ENCODE results near the gene TP53INP2. TPM values are rescaled to one million over a fixed set of nuclear protein-coding genes. Genes with fewer than 3 reads are reported as not detected.

TP53INP2 gene
- total and polyA plus RNA-seq, 2 experiments from 2014 or later: 2.7 to 3.3 TPM

GRCh38 chr20:34746674-34747073 is 42.5 kb downstream of the TP53INP2 start:
- no peaks in the 10 kb centered on the region for H3K9me2 ChIP-seq (ENCODE audit: insufficient read depth)
- Mint-ChIP-seq H3K4me3 (no peak overlapping the region), H3K36me3 (ENCODE audit: low read depth) (no peaks in the 10 kb centered on the region; the same call in 2 of the 3 replicates), H3K27me3 (ENCODE audit: insufficient read depth, low read depth, poor library complexity) (no peaks in the 10 kb centered on the region), H3K9me3 (no peaks in the 10 kb centered on the region), H3K4me1 (no peaks in the 10 kb centered on the region), H3K27ac (no peak overlapping the region)
- no peaks in the 10 kb centered on the region for H3K36me3 ChIP-seq (ENCODE audit: insufficient read depth)
- TF ChIP-seq NANOG (IDR thresholded peaks at IDR 0.05; ENCODE audit: borderline replicate concordance) (no peak), ZNF331 (CRISPR knock-in tag; IDR thresholded peaks at IDR 0.05; ENCODE audit: low read depth) (no peak), CTCF (conservative IDR thresholded peaks at IDR 0.05; ENCODE audit: low read depth in 2 of 2) (no peak), EZH2phosphoT487 (IDR thresholded peaks at IDR 0.05; ENCODE audit: unreplicated experiment) (no peak), REST (IDR thresholded peaks at IDR 0.05; ENCODE audit: unreplicated experiment) (no peak), POLR2AphosphoS5 (IDR thresholded peaks at IDR 0.05; ENCODE audit: low read depth) (no peak), STAT1 (IDR thresholded peaks at IDR 0.05; ENCODE audit: unreplicated experiment) (no peak), EZH2 (IDR thresholded peaks at IDR 0.05; ENCODE audit: low read depth, unreplicated experiment) (no peak), CREB1 (CRISPR knock-in tag; IDR thresholded peaks at IDR 0.05; ENCODE audit: low read depth) (no peak), ZNF462 (CRISPR knock-in tag; IDR thresholded peaks at IDR 0.05) (no peak), JUNB (IDR thresholded peaks at IDR 0.05; ENCODE audit: unreplicated experiment) (no peak), ZNF114 (CRISPR knock-in tag; IDR thresholded peaks at IDR 0.05) (no peak), ETS1 (IDR thresholded peaks at IDR 0.05) (no peak)
- H4K20me1 ChIP-seq (replicated peaks; ENCODE audit: insufficient read depth): no peaks in the 10 kb centered on the region
- no peak overlapping the region for H2AFZ ChIP-seq
- no peak overlapping the region for H3K4me2 ChIP-seq
- no peaks in the 10 kb centered on the region for H3K79me2 ChIP-seq (replicated peaks; ENCODE audit: insufficient read depth)
- no peak overlapping the region for H3K4me3 ChIP-seq
- no peaks in the 10 kb centered on the region for H3K4me1 ChIP-seq (ENCODE audit: insufficient read depth)
- H3F3A ChIP-seq (replicated peaks; ENCODE audit: low read depth): no peaks in the 10 kb centered on the region
- H3K27ac ChIP-seq (ENCODE audit: low read depth): no peak overlapping the region
- H3K27me3 ChIP-seq (ENCODE audit: insufficient read depth): no peaks in the 10 kb centered on the region
- DNase-seq (ENCODE audit: low spot score): no peak
- ATAC-seq: no peak
